Cardiac fibroblast (primary cell): Measurements from ENCODE around the gene EHMT1.

Experiments
- DNase-seq, 2 donors: peaks; one replicate each; pipeline versions ENCODE4 v3.0.0 to v3.0.0-alpha.2; 2010; ENCODE audit warnings: low read depth in 2 of 2
- H3K4me3 ChIP-seq, 2 donors: replicated peaks in 1 of 2; 1 replicate in 1 of 2; 2 replicates in 1 of 2; pipeline ENCODE4 v1.5.1; 2011; ENCODE audit warnings: low read depth in 2 of 2, low read length in 2 of 2, mild to moderate bottlenecking in 2 of 2, moderate library complexity in 1 of 2
- TF ChIP-seq, protein P1 (sequence below): IDR thresholded peaks from one replicate; pipeline ENCODE4 v1.5.1; 2011; ENCODE audit warnings: low read depth, mild to moderate bottlenecking, low read length, inconsistent platforms

The EHMT1 gene

DNA sequence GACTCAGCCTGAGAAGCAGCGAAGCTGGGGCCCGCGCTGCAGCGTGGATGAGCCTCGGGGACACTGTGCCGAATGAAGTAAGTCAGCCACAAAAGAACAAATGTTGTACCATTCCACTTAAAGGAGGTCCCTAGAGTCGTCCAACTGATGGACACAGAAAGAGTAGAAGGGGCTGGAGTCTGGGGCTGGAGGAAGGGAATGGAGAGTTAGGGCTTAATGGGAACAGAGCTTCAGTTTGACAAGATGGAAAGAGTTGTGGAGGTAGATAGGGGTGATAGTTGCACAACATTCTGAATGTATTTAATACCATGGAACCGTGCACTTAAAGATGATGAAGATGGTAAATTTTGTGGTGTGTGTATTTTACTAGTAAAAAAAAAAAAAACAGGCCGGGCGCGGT, 119.9 kb downstream of the EHMT1 start:
- TF ChIP-seq, protein P1, sequence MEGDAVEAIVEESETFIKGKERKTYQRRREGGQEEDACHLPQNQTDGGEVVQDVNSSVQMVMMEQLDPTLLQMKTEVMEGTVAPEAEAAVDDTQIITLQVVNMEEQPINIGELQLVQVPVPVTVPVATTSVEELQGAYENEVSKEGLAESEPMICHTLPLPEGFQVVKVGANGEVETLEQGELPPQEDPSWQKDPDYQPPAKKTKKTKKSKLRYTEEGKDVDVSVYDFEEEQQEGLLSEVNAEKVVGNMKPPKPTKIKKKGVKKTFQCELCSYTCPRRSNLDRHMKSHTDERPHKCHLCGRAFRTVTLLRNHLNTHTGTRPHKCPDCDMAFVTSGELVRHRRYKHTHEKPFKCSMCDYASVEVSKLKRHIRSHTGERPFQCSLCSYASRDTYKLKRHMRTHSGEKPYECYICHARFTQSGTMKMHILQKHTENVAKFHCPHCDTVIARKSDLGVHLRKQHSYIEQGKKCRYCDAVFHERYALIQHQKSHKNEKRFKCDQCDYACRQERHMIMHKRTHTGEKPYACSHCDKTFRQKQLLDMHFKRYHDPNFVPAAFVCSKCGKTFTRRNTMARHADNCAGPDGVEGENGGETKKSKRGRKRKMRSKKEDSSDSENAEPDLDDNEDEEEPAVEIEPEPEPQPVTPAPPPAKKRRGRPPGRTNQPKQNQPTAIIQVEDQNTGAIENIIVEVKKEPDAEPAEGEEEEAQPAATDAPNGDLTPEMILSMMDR, result no peak
- DNase-seq, result no peak
- no peak overlapping the region for H3K4me3 ChIP-seq

- TF ChIP-seq, protein P1, result no peak
- DNase-seq, result no peak
- no peak overlapping the region for H3K4me3 ChIP-seq
Measured at GRCh38 chr9:137739371-137740309, 120.8 kb downstream of the EHMT1 start.

GRCh38 chr9:137740312-137740711, 121.5 kb downstream of the EHMT1 start:
- no peak overlapping the region for H3K4me3 ChIP-seq
- TF ChIP-seq, protein P1, result no peak
- DNase-seq, result peak; percentile 44 to 71

- TF ChIP-seq, protein P1, result no peak
- DNase-seq, result no peak
- H3K4me3 ChIP-seq, result no peak overlapping the region
Measured at GRCh38 chr9:137741330-137741729, 122.5 kb downstream of the EHMT1 start.

GRCh38 chr9:137742698-137743097, 123.9 kb downstream of the EHMT1 start:
- TF ChIP-seq, protein P1, result no peak
- no peak overlapping the region for H3K4me3 ChIP-seq
- DNase-seq, result peak in 1 of 2 donors; percentile 26

GRCh38 chr9:137743695-137744094, 124.9 kb downstream of the EHMT1 start:
- H3K4me3 ChIP-seq, result no peak overlapping the region
- no peak for DNase-seq
- TF ChIP-seq, protein P1, result no peak
